ENCODE data around the gene PPP2R5C. TPM values are rescaled to one million over a fixed set of nuclear protein-coding genes. Genes with fewer than 3 reads are reported as not detected.

The PPP2R5C gene
- total RNA-seq, 1 experiment from 2014 or later: 80.3 TPM

DNA sequence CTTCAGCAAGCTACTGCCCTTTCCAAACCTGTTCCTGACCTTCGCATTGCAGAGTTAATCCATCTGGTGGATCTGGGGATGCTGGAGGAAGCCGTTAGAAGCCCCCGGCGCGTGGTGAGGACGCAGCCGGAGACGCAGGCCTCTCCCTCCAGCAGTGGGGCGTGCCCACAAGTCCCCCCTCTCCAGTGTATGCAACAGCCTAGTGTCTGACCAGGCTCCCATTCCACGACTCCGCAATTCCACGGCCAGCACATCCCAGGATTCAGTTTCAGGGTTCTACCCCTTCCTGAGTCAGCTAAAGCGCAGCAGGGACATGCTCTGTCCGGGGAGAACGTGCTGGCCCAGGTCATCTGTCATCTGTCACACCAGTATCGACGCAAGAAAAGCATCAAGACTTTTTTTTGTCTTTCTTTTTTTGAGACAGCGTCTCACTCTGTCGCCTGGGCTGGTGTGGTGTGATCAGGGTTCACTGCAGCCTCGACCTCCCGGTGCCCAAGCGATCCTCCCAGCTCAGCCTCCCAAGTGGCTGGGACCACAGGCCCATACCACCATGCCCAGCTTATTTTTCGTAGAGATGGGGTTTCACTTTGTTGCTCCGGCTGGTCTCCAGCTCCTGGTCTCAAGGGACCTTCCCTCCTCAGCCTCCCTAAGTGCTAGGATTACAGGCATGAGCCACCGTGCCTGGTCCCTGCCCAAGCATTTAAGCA, 194.8 kb downstream of the PPP2R5C start:
- in situ Hi-C loops (cut with HindIII; ENCODE audit: low pct_unique_long_range_greater_than_20kb, low sequenced_read_pairs) (no loop called here), intact Hi-C loops (cut with micrococcal nuclease; ENCODE audit: unreplicated experiment) (no loop called here)
- Histone ChIP-seq H3K4me3 (ENCODE audit: low read depth in 2 of 2, low read length in 2 of 2) (no peak overlapping the region), H3K27ac (ENCODE audit: low read length) (no peak overlapping the region), H3K9me3 (ENCODE audit: control insufficient read depth, insufficient read depth, low read depth, low read length) (no peaks in the 10 kb centered on the region), H3K36me3 (ENCODE audit: control insufficient read depth, insufficient read depth, low read length) (no peaks in the 10 kb centered on the region), H3K27me3 (ENCODE audit: control insufficient read depth, insufficient read depth, low read length) (no peaks in the 10 kb centered on the region), H3K4me1 (ENCODE audit: control insufficient read depth, insufficient read depth, low read length) (no peaks in the 10 kb centered on the region)
- TF ChIP-seq POLR2AphosphoS5 (IDR thresholded peaks at IDR 0.05; ENCODE audit: low read depth, low read length) (no peak), SIN3A (IDR thresholded peaks at IDR 0.05; ENCODE audit: borderline replicate concordance, insufficient read depth, low read depth, low read length) (no peak), TCF7L2 (IDR thresholded peaks at IDR 0.05; ENCODE audit: low read depth, low read length) (no peak)
- TF ChIP-seq, protein P1, sequence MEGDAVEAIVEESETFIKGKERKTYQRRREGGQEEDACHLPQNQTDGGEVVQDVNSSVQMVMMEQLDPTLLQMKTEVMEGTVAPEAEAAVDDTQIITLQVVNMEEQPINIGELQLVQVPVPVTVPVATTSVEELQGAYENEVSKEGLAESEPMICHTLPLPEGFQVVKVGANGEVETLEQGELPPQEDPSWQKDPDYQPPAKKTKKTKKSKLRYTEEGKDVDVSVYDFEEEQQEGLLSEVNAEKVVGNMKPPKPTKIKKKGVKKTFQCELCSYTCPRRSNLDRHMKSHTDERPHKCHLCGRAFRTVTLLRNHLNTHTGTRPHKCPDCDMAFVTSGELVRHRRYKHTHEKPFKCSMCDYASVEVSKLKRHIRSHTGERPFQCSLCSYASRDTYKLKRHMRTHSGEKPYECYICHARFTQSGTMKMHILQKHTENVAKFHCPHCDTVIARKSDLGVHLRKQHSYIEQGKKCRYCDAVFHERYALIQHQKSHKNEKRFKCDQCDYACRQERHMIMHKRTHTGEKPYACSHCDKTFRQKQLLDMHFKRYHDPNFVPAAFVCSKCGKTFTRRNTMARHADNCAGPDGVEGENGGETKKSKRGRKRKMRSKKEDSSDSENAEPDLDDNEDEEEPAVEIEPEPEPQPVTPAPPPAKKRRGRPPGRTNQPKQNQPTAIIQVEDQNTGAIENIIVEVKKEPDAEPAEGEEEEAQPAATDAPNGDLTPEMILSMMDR (IDR thresholded peaks at IDR 0.05): no peak
- TF ChIP-seq, protein P2, sequence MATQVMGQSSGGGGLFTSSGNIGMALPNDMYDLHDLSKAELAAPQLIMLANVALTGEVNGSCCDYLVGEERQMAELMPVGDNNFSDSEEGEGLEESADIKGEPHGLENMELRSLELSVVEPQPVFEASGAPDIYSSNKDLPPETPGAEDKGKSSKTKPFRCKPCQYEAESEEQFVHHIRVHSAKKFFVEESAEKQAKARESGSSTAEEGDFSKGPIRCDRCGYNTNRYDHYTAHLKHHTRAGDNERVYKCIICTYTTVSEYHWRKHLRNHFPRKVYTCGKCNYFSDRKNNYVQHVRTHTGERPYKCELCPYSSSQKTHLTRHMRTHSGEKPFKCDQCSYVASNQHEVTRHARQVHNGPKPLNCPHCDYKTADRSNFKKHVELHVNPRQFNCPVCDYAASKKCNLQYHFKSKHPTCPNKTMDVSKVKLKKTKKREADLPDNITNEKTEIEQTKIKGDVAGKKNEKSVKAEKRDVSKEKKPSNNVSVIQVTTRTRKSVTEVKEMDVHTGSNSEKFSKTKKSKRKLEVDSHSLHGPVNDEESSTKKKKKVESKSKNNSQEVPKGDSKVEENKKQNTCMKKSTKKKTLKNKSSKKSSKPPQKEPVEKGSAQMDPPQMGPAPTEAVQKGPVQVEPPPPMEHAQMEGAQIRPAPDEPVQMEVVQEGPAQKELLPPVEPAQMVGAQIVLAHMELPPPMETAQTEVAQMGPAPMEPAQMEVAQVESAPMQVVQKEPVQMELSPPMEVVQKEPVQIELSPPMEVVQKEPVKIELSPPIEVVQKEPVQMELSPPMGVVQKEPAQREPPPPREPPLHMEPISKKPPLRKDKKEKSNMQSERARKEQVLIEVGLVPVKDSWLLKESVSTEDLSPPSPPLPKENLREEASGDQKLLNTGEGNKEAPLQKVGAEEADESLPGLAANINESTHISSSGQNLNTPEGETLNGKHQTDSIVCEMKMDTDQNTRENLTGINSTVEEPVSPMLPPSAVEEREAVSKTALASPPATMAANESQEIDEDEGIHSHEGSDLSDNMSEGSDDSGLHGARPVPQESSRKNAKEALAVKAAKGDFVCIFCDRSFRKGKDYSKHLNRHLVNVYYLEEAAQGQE (IDR thresholded peaks at IDR 0.05; ENCODE audit: insufficient read depth in 1 of 2, low read depth in 2 of 2, low read length in 1 of 2): no peak
- no TSS peak for BruUV-seq (replicated peaks)
- ATAC-seq (no peak), DNase-seq (ENCODE audit: low read depth, low spot score) (no peak)
- ChIA-PET POLR2A (no interaction called here), CTCF (interaction anchor here (0.9 kb wide), 1 partner anchor 185 kb away, joined by 3 read pairs; no protein-coding TSS in a partner anchor)

DNA sequence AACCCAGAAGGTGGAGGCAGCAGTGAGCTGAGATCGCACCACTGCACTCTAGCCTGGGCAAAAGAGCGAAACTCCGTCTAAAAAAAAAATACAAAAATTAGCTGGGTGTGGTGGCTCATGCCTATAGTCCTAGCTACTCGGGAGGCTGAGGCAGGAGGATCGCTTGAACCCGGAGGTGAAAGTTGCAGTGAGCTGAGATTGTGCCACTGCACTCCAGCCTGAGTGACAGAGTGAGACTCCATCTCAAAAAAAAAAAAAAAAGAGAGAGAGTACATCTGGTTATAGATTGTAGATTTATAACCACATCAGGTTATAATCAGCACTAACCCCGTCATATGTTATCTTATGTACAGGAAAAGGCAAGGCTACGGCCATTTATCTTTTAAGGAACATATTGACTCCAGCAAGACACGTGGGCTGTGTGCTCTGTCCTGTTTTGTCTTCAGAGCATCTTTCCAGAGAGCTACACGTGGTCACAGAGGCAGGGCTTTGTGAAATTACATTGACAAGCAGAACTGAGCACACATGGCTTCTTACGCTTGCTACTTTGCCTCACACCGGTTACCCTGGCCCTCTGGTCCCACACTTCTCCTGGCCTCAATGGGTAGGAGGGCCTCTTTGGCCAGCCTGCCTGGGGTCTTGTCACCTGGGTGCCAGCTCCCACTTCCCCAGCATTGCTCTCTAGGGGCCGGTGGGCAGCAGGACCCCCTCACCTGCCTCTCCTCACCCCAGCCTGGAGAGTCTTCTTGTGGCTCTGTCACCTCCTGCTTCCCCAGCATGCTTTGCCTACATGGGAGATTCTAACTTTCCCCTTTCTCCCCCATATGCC, 196.1 kb downstream of the PPP2R5C start:
- H3K4me1 ChIP-seq (ENCODE audit: control insufficient read depth, insufficient read depth, low read length): no peaks in the 10 kb centered on the region
- H3K27ac ChIP-seq (ENCODE audit: low read length): no peak overlapping the region
- H3K4me3 ChIP-seq (ENCODE audit: low read depth in 2 of 2, low read length in 2 of 2): no peak overlapping the region
- in situ Hi-C loops (cut with HindIII; ENCODE audit: low pct_unique_long_range_greater_than_20kb, low sequenced_read_pairs) (no loop called here), intact Hi-C loops (cut with micrococcal nuclease; ENCODE audit: unreplicated experiment) (no loop called here)
- no peaks in the 10 kb centered on the region for H3K36me3 ChIP-seq (ENCODE audit: control insufficient read depth, insufficient read depth, low read length)
- POLR2A ChIA-PET: interaction anchor here (0.6 kb wide), 1 partner anchor 186 kb away, joined by 18 read pairs; no protein-coding TSS in a partner anchor
- DNase-seq (ENCODE audit: low read depth, low spot score) (no peak), ATAC-seq (no peak)
- no TSS peak for BruUV-seq (replicated peaks)
- no peaks in the 10 kb centered on the region for H3K27me3 ChIP-seq (ENCODE audit: control insufficient read depth, insufficient read depth, low read length)
- TF ChIP-seq TCF7L2 (IDR thresholded peaks at IDR 0.05; ENCODE audit: low read depth, low read length) (no peak), SIN3A (IDR thresholded peaks at IDR 0.05; ENCODE audit: borderline replicate concordance, insufficient read depth, low read depth, low read length) (no peak), POLR2AphosphoS5 (IDR thresholded peaks at IDR 0.05; ENCODE audit: low read depth, low read length) (no peak)
- TF ChIP-seq, protein P2 (IDR thresholded peaks at IDR 0.05; ENCODE audit: insufficient read depth in 1 of 2, low read depth in 2 of 2, low read length in 1 of 2): no peak
- TF ChIP-seq, protein P1 (IDR thresholded peaks at IDR 0.05): no peak
- no peaks in the 10 kb centered on the region for H3K9me3 ChIP-seq (ENCODE audit: control insufficient read depth, insufficient read depth, low read depth, low read length)
- CTCF ChIA-PET: interaction anchor here (0.6 kb wide), 1 partner anchor 187 kb away, joined by 5 read pairs; no protein-coding TSS in a partner anchor
